ENCODE measurements around the gene TDRD12. TPM values are rescaled to one million over a fixed set of nuclear protein-coding genes. Genes with fewer than 3 reads are reported as not detected.
"Not testable (repeated sequence)": the region's sequence is repeated elsewhere in the genome, so short reads cannot be mapped to it uniquely, and the experiment has no call there.

TDRD12 gene
- total RNA-seq, 4 donors from 2014 or later, result 0.13 to 1.7 (median 1.2) TPM; not detected in 1

DNA sequence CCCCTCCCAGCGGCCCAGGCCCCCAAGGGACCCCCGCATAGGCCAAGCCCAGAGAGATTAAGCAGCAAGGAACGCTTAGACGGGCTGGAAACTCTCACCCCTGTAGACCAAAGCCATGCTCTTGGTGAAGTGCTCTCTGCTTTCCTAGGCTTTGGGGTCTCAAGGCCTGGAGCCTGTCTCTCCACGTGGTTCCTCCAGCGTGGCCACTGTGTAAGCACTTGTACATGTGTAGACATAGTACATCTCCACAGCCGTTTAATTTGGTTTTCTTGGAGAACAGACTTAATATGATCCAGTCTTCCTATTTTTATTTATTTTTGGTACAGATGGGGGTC is 26.9 kb upstream of the TDRD12 start:
- Histone ChIP-seq H3K9me3 (no peaks in the 10 kb centered on the region), H3K27ac (peak overlapping the region in 3 of 4 donors; percentile 82 to 90 (median 83)), H3K4me1 (peaks cover 0 to 64% (median 23%) of the 10 kb centered on the region in 3 donors), H3K27me3 (no peaks in the 10 kb centered on the region), H3K4me3 (peak overlapping the region; percentile 56 to 70), H3K36me3 (peaks cover 0 to 12% of the 10 kb centered on the region in 2 donors)
- whole genome bisulfite sequencing, 2 donors (ENCODE audit: low coverage in 1 of 2), result 64 to 83% methylated on average over 1 to 4 of the region's 7 CpGs
- no peak for ATAC-seq
- TF ChIP-seq, protein P1, sequence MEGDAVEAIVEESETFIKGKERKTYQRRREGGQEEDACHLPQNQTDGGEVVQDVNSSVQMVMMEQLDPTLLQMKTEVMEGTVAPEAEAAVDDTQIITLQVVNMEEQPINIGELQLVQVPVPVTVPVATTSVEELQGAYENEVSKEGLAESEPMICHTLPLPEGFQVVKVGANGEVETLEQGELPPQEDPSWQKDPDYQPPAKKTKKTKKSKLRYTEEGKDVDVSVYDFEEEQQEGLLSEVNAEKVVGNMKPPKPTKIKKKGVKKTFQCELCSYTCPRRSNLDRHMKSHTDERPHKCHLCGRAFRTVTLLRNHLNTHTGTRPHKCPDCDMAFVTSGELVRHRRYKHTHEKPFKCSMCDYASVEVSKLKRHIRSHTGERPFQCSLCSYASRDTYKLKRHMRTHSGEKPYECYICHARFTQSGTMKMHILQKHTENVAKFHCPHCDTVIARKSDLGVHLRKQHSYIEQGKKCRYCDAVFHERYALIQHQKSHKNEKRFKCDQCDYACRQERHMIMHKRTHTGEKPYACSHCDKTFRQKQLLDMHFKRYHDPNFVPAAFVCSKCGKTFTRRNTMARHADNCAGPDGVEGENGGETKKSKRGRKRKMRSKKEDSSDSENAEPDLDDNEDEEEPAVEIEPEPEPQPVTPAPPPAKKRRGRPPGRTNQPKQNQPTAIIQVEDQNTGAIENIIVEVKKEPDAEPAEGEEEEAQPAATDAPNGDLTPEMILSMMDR (IDR thresholded peaks at IDR 0.05), result no peak
- TF ChIP-seq EP300 (IDR thresholded peaks at IDR 0.05), result no peak
- no peak for TF ChIP-seq POLR2A (IDR thresholded peaks at IDR 0.05)
- no peak for TF ChIP-seq POLR2AphosphoS5 (IDR thresholded peaks at IDR 0.05)

DNA sequence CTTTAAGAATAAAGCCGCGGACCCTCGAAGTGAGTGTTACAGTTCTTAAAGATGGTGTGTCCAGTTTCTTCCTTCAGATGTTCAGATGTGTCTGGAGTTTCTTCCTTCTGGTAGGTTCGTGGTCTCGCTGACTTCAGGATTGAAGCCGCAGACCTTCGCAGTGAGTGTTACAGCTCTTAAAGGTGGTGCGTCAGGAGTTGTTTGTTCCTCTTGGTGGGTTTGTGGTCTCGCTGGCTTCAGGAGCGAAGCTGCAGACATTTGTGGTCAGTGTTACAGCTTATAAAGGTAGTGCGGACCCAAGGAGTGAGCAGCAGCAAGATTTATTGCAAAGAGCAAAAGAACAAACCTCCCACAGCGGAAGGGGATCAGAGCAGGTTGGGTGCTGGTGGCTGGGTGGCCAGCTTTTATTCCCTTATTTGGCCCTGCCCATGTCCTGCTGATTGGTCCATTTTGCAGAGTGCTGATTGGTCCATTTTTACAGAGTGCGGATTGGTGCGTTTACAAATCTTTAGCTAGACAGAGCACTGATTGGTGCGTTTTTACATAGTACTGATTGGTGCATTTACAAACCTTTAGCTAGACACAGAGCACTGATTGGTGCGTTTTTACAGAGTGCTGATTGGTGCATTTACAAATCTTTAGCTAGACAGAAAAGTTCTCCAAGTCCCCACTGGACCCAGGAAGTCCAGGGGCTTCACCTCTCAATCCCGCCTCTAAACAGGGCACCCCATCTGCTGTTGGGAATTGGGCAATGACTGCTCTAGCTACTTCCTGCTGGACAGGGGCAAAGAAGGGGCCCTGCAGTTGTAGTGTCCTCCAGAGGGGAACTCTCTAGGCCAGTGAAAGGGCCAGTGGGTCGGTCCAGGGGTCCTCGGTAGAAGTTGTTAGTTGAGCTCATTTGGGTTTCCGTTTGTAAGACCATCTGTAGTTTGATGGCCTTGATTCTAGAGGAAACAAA is 26.1 kb upstream of the TDRD12 start:
- H3K4me3 ChIP-seq, result peak overlapping the region in 1 of 2 donors; percentile 70
- not testable (repeated sequence) for H3K27ac ChIP-seq, H3K9me3 ChIP-seq, H3K27me3 ChIP-seq, ATAC-seq
- peaks cover 0 to 64% (median 23%) of the 10 kb centered on the region in 3 donors for H3K4me1 ChIP-seq
- H3K36me3 ChIP-seq, result peaks cover 0 to 18% of the 10 kb centered on the region in 2 donors
- whole genome bisulfite sequencing, 2 donors (ENCODE audit: low coverage in 1 of 2), result 91 to 93% methylated on average over 8 to 13 of the region's 20 CpGs

DNA sequence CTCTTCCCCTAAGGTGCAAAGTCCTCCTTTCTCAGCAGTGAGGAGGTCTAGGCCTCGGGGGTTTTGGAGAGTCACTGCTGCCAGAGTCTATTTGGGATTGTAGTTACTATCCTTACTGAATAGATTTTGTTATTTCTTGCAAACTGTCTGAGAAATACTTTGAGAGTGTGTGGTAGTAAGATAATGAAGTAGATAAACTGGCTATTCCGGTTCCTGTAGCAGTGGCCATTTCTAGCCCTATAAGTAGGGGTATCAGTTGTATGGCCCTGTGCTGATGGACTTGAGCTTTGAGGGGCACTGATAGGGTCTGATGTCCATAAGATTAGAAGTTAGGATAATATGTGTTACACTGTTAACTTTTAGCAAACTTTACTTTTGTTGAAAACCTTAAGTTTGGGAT is 25.3 kb upstream of the TDRD12 start:
- not testable (repeated sequence) for H3K27me3 ChIP-seq, ATAC-seq, H3K9me3 ChIP-seq, H3K27ac ChIP-seq
- Histone ChIP-seq H3K36me3 (peaks cover 0 to 27% of the 10 kb centered on the region in 2 donors), H3K4me3 (peak overlapping the region in 1 of 2 donors; percentile 13), H3K4me1 (peaks cover 0 to 64% (median 23%) of the 10 kb centered on the region in 3 donors)
- WGBS, 2 donors (ENCODE audit: low coverage in 1 of 2), result 58 to 60% methylated on average over 1 to 2 of the region's 2 CpGs

GRCh38 chr19:32694851-32695250 is 24.7 kb upstream of the TDRD12 start:
- WGBS, 2 donors (ENCODE audit: low coverage in 1 of 2), result 37 to 41% methylated on average over 2 of the region's 2 CpGs
- not testable (repeated sequence) for H3K27ac ChIP-seq, H3K4me3 ChIP-seq, H3K27me3 ChIP-seq, H3K9me3 ChIP-seq, ATAC-seq
- H3K36me3 ChIP-seq, result peaks cover 0 to 32% of the 10 kb centered on the region in 2 donors
- H3K4me1 ChIP-seq, result peaks cover 0 to 64% (median 23%) of the 10 kb centered on the region in 3 donors

DNA sequence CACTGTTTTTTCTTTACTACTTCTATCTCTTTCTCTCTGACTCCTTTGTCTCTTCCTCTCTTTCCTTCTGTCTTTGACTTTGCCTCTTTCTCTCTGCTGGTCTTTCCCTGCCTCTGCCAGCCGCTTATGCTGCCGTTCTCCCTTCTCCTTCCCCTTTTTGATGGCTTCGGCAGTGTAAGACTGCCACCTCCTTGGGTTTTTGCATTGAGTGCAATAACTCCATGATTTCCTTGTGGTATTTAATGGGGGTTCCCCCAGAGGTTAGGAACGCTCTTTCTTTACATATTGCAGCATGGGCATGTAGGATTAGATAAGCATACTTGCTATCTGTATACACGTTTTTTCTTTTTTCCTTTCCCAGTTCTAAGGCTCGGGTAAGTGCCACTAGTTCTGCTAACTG is 24.1 kb upstream of the TDRD12 start:
- not testable (repeated sequence) for ATAC-seq, H3K4me3 ChIP-seq, H3K27ac ChIP-seq, H3K9me3 ChIP-seq, H3K27me3 ChIP-seq
- 66% methylated on average over 4 of the region's 6 CpGs; no CpG with 5 or more reads in 1 of the 2 donors for WGBS, 2 donors (ENCODE audit: low coverage in 1 of 2)
- H3K4me1 ChIP-seq, result peaks cover 0 to 58% (median 23%) of the 10 kb centered on the region in 3 donors
- H3K36me3 ChIP-seq, result peaks cover 0 to 38% of the 10 kb centered on the region in 2 donors

DNA sequence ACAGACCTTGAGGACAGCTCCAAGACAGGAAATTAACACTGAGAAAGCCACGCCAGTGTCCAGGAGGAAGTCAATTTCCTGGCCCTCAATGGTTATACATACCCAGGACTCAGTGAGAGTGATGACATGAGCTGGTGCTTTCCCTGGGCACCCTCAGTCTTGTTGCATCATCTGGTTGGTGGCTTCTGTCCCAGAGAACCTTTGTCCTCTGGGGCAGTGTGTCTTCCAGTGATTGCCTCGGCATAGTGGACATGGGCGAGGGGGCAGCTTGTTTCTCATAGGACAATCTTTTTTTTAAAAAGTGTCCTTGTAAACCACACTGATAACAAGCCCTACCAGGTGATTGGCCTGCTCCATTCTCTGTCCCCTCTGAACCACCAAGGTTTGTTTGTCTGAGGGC is 22.8 kb upstream of the TDRD12 start:
- not testable (repeated sequence) for H3K27me3 ChIP-seq, H3K27ac ChIP-seq, H3K4me3 ChIP-seq, ATAC-seq, H3K9me3 ChIP-seq
- Histone ChIP-seq H3K4me1 (peaks cover 0 to 54% (median 20%) of the 10 kb centered on the region in 3 donors), H3K36me3 (peaks cover 0 to 42% of the 10 kb centered on the region in 2 donors)
- whole genome bisulfite sequencing, 2 donors (ENCODE audit: low coverage in 1 of 2), result 93% methylated on average over 2 of the region's 3 CpGs; no CpG with 5 or more reads in 1 of the 2 donors

DNA sequence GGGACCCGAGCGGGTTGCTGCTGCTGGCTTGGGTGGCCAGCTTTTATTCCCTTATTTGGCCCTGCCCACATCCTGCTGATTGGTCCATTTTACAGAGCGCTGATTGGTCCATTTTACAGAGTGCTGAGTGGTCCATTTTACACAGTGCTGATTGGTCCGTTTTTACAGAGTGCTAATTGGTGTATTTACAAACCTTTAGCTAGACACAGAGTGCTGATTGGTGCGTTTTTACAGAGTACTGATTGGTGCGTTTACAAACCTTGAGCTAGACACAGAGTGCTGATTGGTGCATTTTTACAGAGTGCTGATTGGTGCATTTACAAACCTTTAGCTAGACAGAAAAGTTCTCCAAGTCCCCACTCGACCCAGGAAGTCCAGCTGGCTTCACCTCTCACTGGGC is 19.4 kb upstream of the TDRD12 start:
- not testable (repeated sequence) for H3K27me3 ChIP-seq, ATAC-seq, H3K27ac ChIP-seq, H3K4me3 ChIP-seq
- peaks cover 0 to 35% (median 4%) of the 10 kb centered on the region in 3 donors for H3K4me1 ChIP-seq
- H3K36me3 ChIP-seq, result peaks cover 0 to 61% of the 10 kb centered on the region in 2 donors
- peaks cover 0 to 19% (median 0%) of the 10 kb centered on the region in 3 donors for H3K9me3 ChIP-seq
- 87 to 100% methylated on average over 6 to 7 of the region's 7 CpGs for WGBS, 2 donors (ENCODE audit: low coverage in 1 of 2)

- TF ChIP-seq, protein P1 (IDR thresholded peaks at IDR 0.05), result no peak
- TF ChIP-seq EP300 (IDR thresholded peaks at IDR 0.05) (no peak), POLR2AphosphoS5 (IDR thresholded peaks at IDR 0.05) (no peak), POLR2A (IDR thresholded peaks at IDR 0.05) (no peak)
- H3K4me1 ChIP-seq, result peaks cover 0 to 16% (median 0%) of the 10 kb centered on the region in 3 donors
- H3K4me3 ChIP-seq, result no peak overlapping the region
- H3K36me3 ChIP-seq, result peaks cover 0 to 64% of the 10 kb centered on the region in 2 donors
- no peak for ATAC-seq
- no peaks in the 10 kb centered on the region for H3K27me3 ChIP-seq
- H3K27ac ChIP-seq, result no peak overlapping the region
- 42 to 63% methylated on average over 3 to 5 of the region's 5 CpGs for WGBS, 2 donors (ENCODE audit: low coverage in 1 of 2)
- H3K9me3 ChIP-seq, result peaks cover 0 to 19% (median 0%) of the 10 kb centered on the region in 3 donors
These were observed 17.6 kb upstream of the TDRD12 start for GRCh38 chr19:32702010-32702409.

- not testable (repeated sequence) for H3K27ac ChIP-seq, H3K27me3 ChIP-seq, ATAC-seq, H3K4me3 ChIP-seq
- Histone ChIP-seq H3K4me1 (peaks cover 0 to 16% (median 0%) of the 10 kb centered on the region in 3 donors), H3K36me3 (peaks cover 0 to 46% of the 10 kb centered on the region in 2 donors), H3K9me3 (peaks cover 0 to 19% (median 0%) of the 10 kb centered on the region in 3 donors)
- WGBS, 2 donors (ENCODE audit: low coverage in 1 of 2), result 100% methylated on average over 2 of the region's 2 CpGs; no CpG with 5 or more reads in 1 of the 2 donors
These were observed 15.6 kb upstream of the TDRD12 start for GRCh38 chr19:32704006-32704405.
